HEK293 (cell line): Measurements from ENCODE around the gene OR2T3.
"Not testable (repeated sequence)": the region's sequence is repeated elsewhere in the genome, so short reads cannot be mapped to it uniquely, and the experiment has no call there.

Source experiments
- GLI2 ChIP-seq: fragments of 450-650 bp; formaldehyde crosslinking; IDR thresholded peaks from 2 replicates; pipeline ENCODE4; 2017; ENCODE audit warnings: missing biosample characterization, missing genetic modification characterization, low read depth, borderline replicate concordance
- PRDM4 ChIP-seq: fragments of 450-650 bp; formaldehyde crosslinking; IDR thresholded peaks from 2 replicates; pipeline ENCODE4 v1.5.1; 2017; ENCODE audit warnings: missing biosample characterization, missing genetic modification characterization
- ZBTB1 ChIP-seq: fragments of 450-650 bp; formaldehyde crosslinking; IDR thresholded peaks from 2 replicates; pipeline ENCODE4 v1.5.1; 2016; ENCODE audit warnings: missing biosample characterization, missing genetic modification characterization
- ZNF211 ChIP-seq: fragments of 450-650 bp; formaldehyde crosslinking; IDR thresholded peaks from 2 replicates; pipeline ENCODE4 v1.5.1; 2016; ENCODE audit warnings: low read depth, missing biosample characterization, missing genetic modification characterization
- ZNF302 ChIP-seq: fragments of 450-650 bp; formaldehyde crosslinking; IDR thresholded peaks from 2 replicates; pipeline ENCODE4 v1.5.1; 2016; ENCODE audit warnings: missing biosample characterization, missing genetic modification characterization, low read depth
- ZNF580 ChIP-seq: fragments of 450-650 bp; formaldehyde crosslinking; IDR thresholded peaks from 2 replicates; pipeline ENCODE4 v1.5.1; 2016; ENCODE audit warnings: missing biosample characterization, missing genetic modification characterization
- ZNF792 ChIP-seq: fragments of 450-650 bp; formaldehyde crosslinking; IDR thresholded peaks from 2 replicates; pipeline ENCODE4 v1.5.1; 2016; ENCODE audit warnings: missing biosample characterization, missing genetic modification characterization
- TF ChIP-seq, protein P1 (sequence below): fragments of 450-650 bp; formaldehyde crosslinking; IDR thresholded peaks from 2 replicates; pipeline ENCODE4 v1.5.1; 2016; ENCODE audit warnings: missing biosample characterization, missing genetic modification characterization
- TF ChIP-seq, protein P2 (sequence below): fragments of 450-650 bp; formaldehyde crosslinking; IDR thresholded peaks from 2 replicates; pipeline ENCODE4 v1.5.1; 2016; ENCODE audit warnings: missing biosample characterization, missing genetic modification characterization
- TF ChIP-seq, protein P3 (sequence below): fragments of 450-650 bp; formaldehyde crosslinking; IDR thresholded peaks from 2 replicates; pipeline ENCODE4 v1.5.1; 2016; ENCODE audit warnings: missing biosample characterization, missing genetic modification characterization, low read depth

GRCh38 chr1:248436303-248436702 lies 36.8 kb upstream of the OR2T3 start:
- TF ChIP-seq PRDM4; GLI2 (tag by site-specific recombination); ZNF580 (tag by site-specific recombination); ZNF211; ZNF792; ZBTB1 (tag by site-specific recombination); ZNF302 (tag by site-specific recombination): not testable (repeated sequence)
- TF ChIP-seq, protein P1, sequence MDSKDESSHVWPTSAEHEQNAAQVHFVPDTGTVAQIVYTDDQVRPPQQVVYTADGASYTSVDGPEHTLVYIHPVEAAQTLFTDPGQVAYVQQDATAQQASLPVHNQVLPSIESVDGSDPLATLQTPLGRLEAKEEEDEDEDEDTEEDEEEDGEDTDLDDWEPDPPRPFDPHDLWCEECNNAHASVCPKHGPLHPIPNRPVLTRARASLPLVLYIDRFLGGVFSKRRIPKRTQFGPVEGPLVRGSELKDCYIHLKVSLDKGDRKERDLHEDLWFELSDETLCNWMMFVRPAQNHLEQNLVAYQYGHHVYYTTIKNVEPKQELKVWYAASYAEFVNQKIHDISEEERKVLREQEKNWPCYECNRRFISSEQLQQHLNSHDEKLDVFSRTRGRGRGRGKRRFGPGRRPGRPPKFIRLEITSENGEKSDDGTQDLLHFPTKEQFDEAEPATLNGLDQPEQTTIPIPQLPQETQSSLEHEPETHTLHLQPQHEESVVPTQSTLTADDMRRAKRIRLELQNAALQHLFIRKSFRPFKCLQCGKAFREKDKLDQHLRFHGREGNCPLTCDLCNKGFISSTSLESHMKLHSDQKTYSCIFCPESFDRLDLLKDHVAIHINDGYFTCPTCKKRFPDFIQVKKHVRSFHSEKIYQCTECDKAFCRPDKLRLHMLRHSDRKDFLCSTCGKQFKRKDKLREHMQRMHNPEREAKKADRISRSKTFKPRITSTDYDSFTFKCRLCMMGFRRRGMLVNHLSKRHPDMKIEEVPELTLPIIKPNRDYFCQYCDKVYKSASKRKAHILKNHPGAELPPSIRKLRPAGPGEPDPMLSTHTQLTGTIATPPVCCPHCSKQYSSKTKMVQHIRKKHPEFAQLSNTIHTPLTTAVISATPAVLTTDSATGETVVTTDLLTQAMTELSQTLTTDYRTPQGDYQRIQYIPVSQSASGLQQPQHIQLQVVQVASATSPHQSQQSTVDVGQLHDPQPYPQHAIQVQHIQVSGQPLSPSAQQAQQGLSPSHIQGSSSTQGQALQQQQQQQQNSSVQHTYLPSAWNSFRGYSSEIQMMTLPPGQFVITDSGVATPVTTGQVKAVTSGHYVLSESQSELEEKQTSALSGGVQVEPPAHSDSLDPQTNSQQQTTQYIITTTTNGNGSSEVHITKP (tag by site-specific recombination), result not testable (repeated sequence)
- TF ChIP-seq, protein P2, sequence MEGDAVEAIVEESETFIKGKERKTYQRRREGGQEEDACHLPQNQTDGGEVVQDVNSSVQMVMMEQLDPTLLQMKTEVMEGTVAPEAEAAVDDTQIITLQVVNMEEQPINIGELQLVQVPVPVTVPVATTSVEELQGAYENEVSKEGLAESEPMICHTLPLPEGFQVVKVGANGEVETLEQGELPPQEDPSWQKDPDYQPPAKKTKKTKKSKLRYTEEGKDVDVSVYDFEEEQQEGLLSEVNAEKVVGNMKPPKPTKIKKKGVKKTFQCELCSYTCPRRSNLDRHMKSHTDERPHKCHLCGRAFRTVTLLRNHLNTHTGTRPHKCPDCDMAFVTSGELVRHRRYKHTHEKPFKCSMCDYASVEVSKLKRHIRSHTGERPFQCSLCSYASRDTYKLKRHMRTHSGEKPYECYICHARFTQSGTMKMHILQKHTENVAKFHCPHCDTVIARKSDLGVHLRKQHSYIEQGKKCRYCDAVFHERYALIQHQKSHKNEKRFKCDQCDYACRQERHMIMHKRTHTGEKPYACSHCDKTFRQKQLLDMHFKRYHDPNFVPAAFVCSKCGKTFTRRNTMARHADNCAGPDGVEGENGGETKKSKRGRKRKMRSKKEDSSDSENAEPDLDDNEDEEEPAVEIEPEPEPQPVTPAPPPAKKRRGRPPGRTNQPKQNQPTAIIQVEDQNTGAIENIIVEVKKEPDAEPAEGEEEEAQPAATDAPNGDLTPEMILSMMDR, result not testable (repeated sequence)
- TF ChIP-seq, protein P3, sequence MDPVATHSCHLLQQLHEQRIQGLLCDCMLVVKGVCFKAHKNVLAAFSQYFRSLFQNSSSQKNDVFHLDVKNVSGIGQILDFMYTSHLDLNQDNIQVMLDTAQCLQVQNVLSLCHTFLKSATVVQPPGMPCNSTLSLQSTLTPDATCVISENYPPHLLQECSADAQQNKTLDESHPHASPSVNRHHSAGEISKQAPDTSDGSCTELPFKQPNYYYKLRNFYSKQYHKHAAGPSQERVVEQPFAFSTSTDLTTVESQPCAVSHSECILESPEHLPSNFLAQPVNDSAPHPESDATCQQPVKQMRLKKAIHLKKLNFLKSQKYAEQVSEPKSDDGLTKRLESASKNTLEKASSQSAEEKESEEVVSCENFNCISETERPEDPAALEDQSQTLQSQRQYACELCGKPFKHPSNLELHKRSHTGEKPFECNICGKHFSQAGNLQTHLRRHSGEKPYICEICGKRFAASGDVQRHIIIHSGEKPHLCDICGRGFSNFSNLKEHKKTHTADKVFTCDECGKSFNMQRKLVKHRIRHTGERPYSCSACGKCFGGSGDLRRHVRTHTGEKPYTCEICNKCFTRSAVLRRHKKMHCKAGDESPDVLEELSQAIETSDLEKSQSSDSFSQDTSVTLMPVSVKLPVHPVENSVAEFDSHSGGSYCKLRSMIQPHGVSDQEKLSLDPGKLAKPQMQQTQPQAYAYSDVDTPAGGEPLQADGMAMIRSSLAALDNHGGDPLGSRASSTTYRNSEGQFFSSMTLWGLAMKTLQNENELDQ (tag by site-specific recombination), result not testable (repeated sequence)
